Measurements from ENCODE around the gene DNAH6.

DNAH6 gene

GRCh38 chr2:84797271-84797670 lies 281.0 kb downstream of the DNAH6 start:
- no peaks in the 10 kb centered on the region for H3K27me3 Mint-ChIP-seq
- peaks cover 10% of the 10 kb centered on the region for H3K9me3 Mint-ChIP-seq
- peaks cover 10% of the 10 kb centered on the region for H3K36me3 Mint-ChIP-seq
- no peak overlapping the region for H3K27ac Mint-ChIP-seq
- no peak overlapping the region for H3K4me3 Mint-ChIP-seq
- H3K4me1 Mint-ChIP-seq, result peaks cover 44% of the 10 kb centered on the region

- H3K9me3 Mint-ChIP-seq, result peaks cover 4% of the 10 kb centered on the region
- H3K4me1 Mint-ChIP-seq, result peaks cover 40% of the 10 kb centered on the region
- peak overlapping the region; percentile 84 for H3K27ac Mint-ChIP-seq
- no peaks in the 10 kb centered on the region for H3K27me3 Mint-ChIP-seq
- peak overlapping the region; percentile 61 for H3K4me3 Mint-ChIP-seq
- peaks cover 8% of the 10 kb centered on the region for H3K36me3 Mint-ChIP-seq
These were observed 283.5 kb downstream of the DNAH6 start for GRCh38 chr2:84799772-84800171.

GRCh38 chr2:84800194-84800805 lies 284.0 kb downstream of the DNAH6 start:
- Mint-ChIP-seq H3K4me3 (peak overlapping the region; percentile 61), H3K36me3 (peaks cover 8% of the 10 kb centered on the region), H3K9me3 (peaks cover 4% of the 10 kb centered on the region), H3K27ac (peak overlapping the region; percentile 84), H3K4me1 (peaks cover 45% of the 10 kb centered on the region), H3K27me3 (no peaks in the 10 kb centered on the region)

- H3K9me3 Mint-ChIP-seq, result peaks cover 4% of the 10 kb centered on the region
- H3K27ac Mint-ChIP-seq, result no peak overlapping the region
- peaks cover 8% of the 10 kb centered on the region for H3K36me3 Mint-ChIP-seq
- no peak overlapping the region for H3K4me3 Mint-ChIP-seq
- H3K27me3 Mint-ChIP-seq, result no peaks in the 10 kb centered on the region
- peaks cover 60% of the 10 kb centered on the region for H3K4me1 Mint-ChIP-seq
These were observed 285.5 kb downstream of the DNAH6 start for GRCh38 chr2:84801811-84802210.

GRCh38 chr2:84805250-84805958 lies 289.1 kb downstream of the DNAH6 start:
- Mint-ChIP-seq H3K9me3 (peaks cover 2% of the 10 kb centered on the region), H3K36me3 (peaks cover 4% of the 10 kb centered on the region), H3K4me3 (no peak overlapping the region), H3K27me3 (no peaks in the 10 kb centered on the region), H3K27ac (no peak overlapping the region), H3K4me1 (peaks cover 56% of the 10 kb centered on the region)

- Mint-ChIP-seq H3K27ac (peak overlapping the region; percentile 12), H3K36me3 (peaks cover 3% of the 10 kb centered on the region), H3K4me3 (no peak overlapping the region), H3K4me1 (peaks cover 47% of the 10 kb centered on the region), H3K9me3 (no peaks in the 10 kb centered on the region), H3K27me3 (no peaks in the 10 kb centered on the region)
These were observed 290.8 kb downstream of the DNAH6 start for GRCh38 chr2:84807063-84807485.

GRCh38 chr2:84808279-84808678 lies 292.0 kb downstream of the DNAH6 start:
- H3K27me3 Mint-ChIP-seq, result no peaks in the 10 kb centered on the region
- H3K36me3 Mint-ChIP-seq, result peaks cover 3% of the 10 kb centered on the region
- H3K27ac Mint-ChIP-seq, result no peak overlapping the region
- H3K4me3 Mint-ChIP-seq, result no peak overlapping the region
- peaks cover 54% of the 10 kb centered on the region for H3K4me1 Mint-ChIP-seq
- no peaks in the 10 kb centered on the region for H3K9me3 Mint-ChIP-seq

- Mint-ChIP-seq H3K27me3 (no peaks in the 10 kb centered on the region), H3K4me3 (no peak overlapping the region), H3K27ac (peak overlapping the region; percentile 17), H3K9me3 (no peaks in the 10 kb centered on the region), H3K4me1 (peaks cover 64% of the 10 kb centered on the region), H3K36me3 (peaks cover 5% of the 10 kb centered on the region)
These were observed 295.6 kb downstream of the DNAH6 start for GRCh38 chr2:84811839-84812431.

GRCh38 chr2:84815146-84815545 lies 298.8 kb downstream of the DNAH6 start:
- H3K27ac Mint-ChIP-seq, result no peak overlapping the region
- no peaks in the 10 kb centered on the region for H3K9me3 Mint-ChIP-seq
- peaks cover 72% of the 10 kb centered on the region for H3K4me1 Mint-ChIP-seq
- no peaks in the 10 kb centered on the region for H3K27me3 Mint-ChIP-seq
- peaks cover 10% of the 10 kb centered on the region for H3K36me3 Mint-ChIP-seq
- no peak overlapping the region for H3K4me3 Mint-ChIP-seq

GRCh38 chr2:84816426-84817026 lies 300.2 kb downstream of the DNAH6 start:
- Mint-ChIP-seq H3K27me3 (no peaks in the 10 kb centered on the region), H3K4me3 (peak overlapping the region; percentile 37), H3K36me3 (peaks cover 11% of the 10 kb centered on the region), H3K9me3 (no peaks in the 10 kb centered on the region), H3K27ac (peak overlapping the region; percentile 85), H3K4me1 (peaks cover 83% of the 10 kb centered on the region)

- Mint-ChIP-seq H3K4me1 (peaks cover 88% of the 10 kb centered on the region), H3K9me3 (no peaks in the 10 kb centered on the region), H3K27ac (peak overlapping the region; percentile 90), H3K4me3 (no peak overlapping the region), H3K27me3 (no peaks in the 10 kb centered on the region), H3K36me3 (peaks cover 10% of the 10 kb centered on the region)
These were observed 300.9 kb downstream of the DNAH6 start for GRCh38 chr2:84817239-84817655.

GRCh38 chr2:84821806-84822205 lies 305.5 kb downstream of the DNAH6 start:
- Mint-ChIP-seq H3K4me1 (peaks cover 74% of the 10 kb centered on the region), H3K9me3 (no peaks in the 10 kb centered on the region), H3K36me3 (peaks cover 16% of the 10 kb centered on the region), H3K4me3 (no peak overlapping the region), H3K27ac (no peak overlapping the region), H3K27me3 (no peaks in the 10 kb centered on the region)

GRCh38 chr2:84823229-84823628 lies 306.9 kb downstream of the DNAH6 start:
- H3K27ac Mint-ChIP-seq, result no peak overlapping the region
- peaks cover 20% of the 10 kb centered on the region for H3K36me3 Mint-ChIP-seq
- no peaks in the 10 kb centered on the region for H3K9me3 Mint-ChIP-seq

GRCh38 chr2:84823788-84824187 lies 307.5 kb downstream of the DNAH6 start:
- Mint-ChIP-seq H3K4me1 (peaks cover 54% of the 10 kb centered on the region), H3K36me3 (peaks cover 18% of the 10 kb centered on the region), H3K4me3 (no peak overlapping the region), H3K27ac (no peak overlapping the region), H3K9me3 (no peaks in the 10 kb centered on the region), H3K27me3 (no peaks in the 10 kb centered on the region)

More at GRCh38 chr2:84823229-84823628, 306.9 kb downstream of the DNAH6 start:
- Mint-ChIP-seq H3K27me3 (no peaks in the 10 kb centered on the region), H3K4me1 (peaks cover 60% of the 10 kb centered on the region), H3K4me3 (no peak overlapping the region)

GRCh38 chr2:84827978-84828575 lies 311.8 kb downstream of the DNAH6 start:
- Mint-ChIP-seq H3K4me3 (no peak overlapping the region), H3K4me1 (peaks cover 16% of the 10 kb centered on the region), H3K9me3 (no peaks in the 10 kb centered on the region), H3K27ac (peak overlapping the region; percentile 92), H3K27me3 (no peaks in the 10 kb centered on the region), H3K36me3 (peaks cover 10% of the 10 kb centered on the region)

Measured in activated naive CD4-positive, alpha-beta T cell treated with anti-CD3 and anti-CD28 coated beads, Interleukin-2, amount 50 U/mL, for 24 hours (primary cell).